NCI-H526 treated with DMSO at 0.1 percent for 48 hours (cell line): ENCODE measurements around the gene WWTR1.

ENCODE experiments used
- DNase-seq: peaks from one replicate; lab custom pipeline; 2025; lab: John Stamatoyannopoulos, UW

WWTR1 gene

GRCh38 chr3:149623824-149624223 lies 34.0 kb downstream of the WWTR1 start:
- no peak for DNase-seq

- DNase-seq: no peak
Measured at GRCh38 chr3:149621218-149622005, 36.4 kb downstream of the WWTR1 start.

GRCh38 chr3:149620291-149621020 lies 37.4 kb downstream of the WWTR1 start:
- no peak for DNase-seq

- DNase-seq: no peak
Measured at GRCh38 chr3:149619136-149619535, 38.7 kb downstream of the WWTR1 start.

GRCh38 chr3:149618151-149619123 lies 39.4 kb downstream of the WWTR1 start:
- DNase-seq: no peak

- DNase-seq: no peak
Measured at GRCh38 chr3:149615731-149616221, 42.0 kb downstream of the WWTR1 start.

GRCh38 chr3:149613988-149614387 lies 43.8 kb downstream of the WWTR1 start:
- DNase-seq: no peak

GRCh38 chr3:149612456-149612855 lies 45.4 kb downstream of the WWTR1 start:
- DNase-seq: no peak

GRCh38 chr3:149611149-149611548 lies 46.7 kb downstream of the WWTR1 start:
- no peak for DNase-seq

GRCh38 chr3:149610351-149611105 lies 47.3 kb downstream of the WWTR1 start:
- no peak for DNase-seq

GRCh38 chr3:149609595-149609994 lies 48.2 kb downstream of the WWTR1 start:
- no peak for DNase-seq

- no peak for DNase-seq
Measured at GRCh38 chr3:149608987-149609386, 48.8 kb downstream of the WWTR1 start.

GRCh38 chr3:149605902-149606301 lies 51.9 kb downstream of the WWTR1 start:
- no peak for DNase-seq

- DNase-seq: no peak
Measured at GRCh38 chr3:149604125-149604875, 53.5 kb downstream of the WWTR1 start.

- DNase-seq: peak; percentile 33
Measured at GRCh38 chr3:149603126-149604074, 54.4 kb downstream of the WWTR1 start.

GRCh38 chr3:149600634-149601033 lies 57.2 kb downstream of the WWTR1 start:
- DNase-seq: no peak

GRCh38 chr3:149599236-149599635 lies 58.6 kb downstream of the WWTR1 start:
- no peak for DNase-seq

- DNase-seq: no peak
Measured at GRCh38 chr3:149596134-149596770, 61.6 kb downstream of the WWTR1 start.
